K562 (cell line): ENCODE data around the gene TLN1. TPM values are rescaled to one million over a fixed set of nuclear protein-coding genes. Genes with fewer than 3 reads are reported as not detected.
A peak's percentile ranks its signal among the peaks of the same experiment; 100 is the strongest.

ENCODE experiments used
- ATAC-seq: fragments of 200-7000 bp; cut with Tn5 transposase; 3 replicates; pipeline ENCODE4 v1.9.1; 2020; ENCODE audit warnings: moderate library complexity
- BruUV-seq: library from RNA; stranded (reverse); fragments of 400-500 nt; replicated peaks from 2 replicates; lab custom pipeline; 2021; lab: Mats Ljungman, UMichigan
- CTCF ChIA-PET: fragments of 300-600 bp; formaldehyde crosslinking; extraction: SDS; loops from one replicate; lab custom pipeline; 2021; ENCODE audit warnings: low intra/inter-chr PET ratio; lab: Yijun Ruan, JAX
- POLR2A ChIA-PET: fragments of 300-600, 350-650 bp; sonication (Branson Sonifier 250); formaldehyde crosslinking; extraction: SDS; loops from one replicate; lab custom pipeline; 2021; ENCODE audit warnings: antibody characterized with exemption, inconsistent platforms; lab: Yijun Ruan, JAX
- DNase-seq, 4 experiments: peaks; one replicate each; pipeline versions ENCODE4 v3.0.0 to v3.0.0-alpha.2; 2011 to 2018; ENCODE audit warnings: low spot score in 3 of 4, mixed read lengths in 3 of 4; ENCODE audit errors: extremely low read depth in 1 of 4
- FAIRE-seq: peaks from 2 replicates; lab custom pipeline; 2011; peaks lifted over from hg19 to GRCh38; lab: Jason Lieb, UNC
- H2AFZ ChIP-seq: 2 replicates; pipeline ENCODE4 v1.6.0; 2011; ENCODE audit warnings: low read depth, low read length, control low read depth, inconsistent platforms
- H3K27ac ChIP-seq: fragments of 200-600 bp; 3 replicates; pipeline ENCODE4 v1.8.0; 2011; ENCODE audit warnings: low read depth, mild to moderate bottlenecking, control low read depth, inconsistent platforms, low read length, moderate library complexity, mixed read lengths; ENCODE audit errors: extremely low read depth
- H3K27me3 ChIP-seq, 2 experiments: fragments of 300-600 bp in 1 of 2; 2 replicates in 1 of 2; 3 replicates in 1 of 2; pipeline versions ENCODE4 v1.6.0 to v1.8.0; 2011; ENCODE audit warnings: inconsistent platforms in 2 of 2, low read length in 2 of 2, mild to moderate bottlenecking in 1 of 2, mixed read lengths in 1 of 2, moderate library complexity in 1 of 2; ENCODE audit not compliant: control insufficient read depth in 2 of 2, insufficient read depth in 2 of 2
- H3K36me3 ChIP-seq: fragments of 300-600 bp; 3 replicates; pipeline ENCODE4 v1.8.0; 2011; ENCODE audit warnings: mild to moderate bottlenecking, low read length, inconsistent platforms; ENCODE audit not compliant: control insufficient read depth, insufficient read depth
- H3K4me1 ChIP-seq, 2 experiments: fragments of 200-600 bp in 1 of 2; replicated peaks in 1 of 2; 2 replicates in 1 of 2; 3 replicates in 1 of 2; pipeline versions ENCODE4 v1.5.1 to v1.8.0; 2011; ENCODE audit warnings: inconsistent platforms in 2 of 2, low read length in 2 of 2, mild to moderate bottlenecking in 1 of 2, mixed read lengths in 1 of 2, moderate library complexity in 1 of 2; ENCODE audit not compliant: control insufficient read depth in 2 of 2, insufficient read depth in 2 of 2
- H3K4me2 ChIP-seq: 2 replicates; pipeline ENCODE4 v1.6.1; 2011; ENCODE audit warnings: low read length, control low read depth, inconsistent platforms, mixed read lengths; ENCODE audit not compliant: insufficient read depth
- H3K4me3 ChIP-seq: fragments of 200-600 bp; sonication (generic), shearing (Covaris generic); 2 replicates; pipeline ENCODE4 v1.5.1; 2016; ENCODE audit warnings: control low read depth, inconsistent platforms
- H3K79me2 ChIP-seq: fragments of 200-600 bp; 3 replicates; pipeline ENCODE4 v1.8.0; 2011; ENCODE audit warnings: low read length, inconsistent platforms; ENCODE audit not compliant: control insufficient read depth, insufficient read depth
- H3K9ac ChIP-seq, 2 experiments: 2 replicates each; pipeline versions ENCODE4 v1.6.0 to v1.6.1; 2011; ENCODE audit warnings: low read depth in 2 of 2, low read length in 2 of 2, control low read depth in 1 of 2, inconsistent platforms in 1 of 2, mild to moderate bottlenecking in 1 of 2, mixed read lengths in 1 of 2; ENCODE audit not compliant: insufficient read depth in 1 of 2
- H3K9me1 ChIP-seq: one replicate; pipeline ENCODE4 v1.6.0; 2011; ENCODE audit warnings: inconsistent platforms, mild to moderate bottlenecking, low read length, moderate library complexity; ENCODE audit not compliant: control insufficient read depth, insufficient read depth
- H3K9me3 ChIP-seq: replicated peaks from 2 replicates; pipeline ENCODE4 v1.5.1; 2011; ENCODE audit warnings: low read depth, low read length, inconsistent platforms; ENCODE audit not compliant: control insufficient read depth, insufficient read depth
- H4K20me1 ChIP-seq: replicated peaks from 2 replicates; pipeline ENCODE4 v1.6.1; 2011; ENCODE audit warnings: low read length, inconsistent platforms, mixed read lengths; ENCODE audit not compliant: control insufficient read depth, insufficient read depth
- SMAD1 ChIP-seq: fragments of 150-350 bp; IDR thresholded peaks from 2 replicates; pipeline ENCODE4 v1.6.1; 2014; ENCODE audit warnings: low read length, low read depth; ENCODE audit not compliant: partially characterized antibody
- TGIF2 ChIP-seq: sonication (generic); formaldehyde crosslinking; IDR thresholded peaks from 2 replicates; pipeline ENCODE4 v1.8.1; 2022; ENCODE audit warnings: mild to moderate bottlenecking, missing genetic modification reagents, moderate library complexity
- WGBS: fragments of 100-300 bp; shearing (Covaris generic); methylation state at CpG from one replicate; pipeline ENCODE4 v1.1.6; 2016; ENCODE audit warnings: low coverage, mixed read lengths; ENCODE audit not compliant: insufficient coverage; ENCODE audit errors: missing lambda C conversion rate; 5-methylcytosine and 5-hydroxymethylcytosine counted together
- in situ Hi-C: fragments of 300-500 bp; cut with MboI; formaldehyde crosslinking; loops from 4 replicates; pipeline ENCODE4 v1.15.0; 2018; ENCODE audit warnings: inconsistent platforms, mixed read lengths
- intact Hi-C: fragments of 100-400 bp; cut with micrococcal nuclease; formaldehyde crosslinking; loops from 2 replicates; pipeline ENCODE4 v1.14.2; 2022
- polyA plus RNA-seq, 8 experiments: library from polyadenylated mRNA; depleted of rRNA in 4 of 8; stranded (reverse) in 5 of 8; unstranded in 3 of 8; fragments of >200 nt; fragmentation: Nextera tagmentation in 2 of 8; fragmentation: Illumina TruSeq in 1 of 8; extraction: Ambion mirVana in 2 of 8; extraction: Trizol in 1 of 8; gene quantifications; 2 replicates each; pipeline versions ENCODE4 v1.2.1 to v1.2.3, GENCODE V29; 2011 to 2014; ENCODE audit warnings: inconsistent platforms in 1 of 8, missing spikeins in 1 of 8
- total RNA-seq, 7 experiments: library from RNA; depleted of rRNA in 6 of 7; stranded (reverse); fragments of >200 nt in 6 of 7; fragmentation: Illumina TruSeq in 2 of 7; extraction: Trizol in 2 of 7; gene quantifications; 2 replicates each; pipeline versions ENCODE4 v1.2.1 to v1.2.3, GENCODE V29; 2011 to 2021; ENCODE audit warnings: low replicate concordance in 1 of 7

The TLN1 gene
- total and polyA plus RNA-seq, 9 of the 15 experiments (the other 6 are each of a cell fraction or from before 2014, with no cell fraction given) = 3.6 to 240 (median 54.8) TPM

DNA sequence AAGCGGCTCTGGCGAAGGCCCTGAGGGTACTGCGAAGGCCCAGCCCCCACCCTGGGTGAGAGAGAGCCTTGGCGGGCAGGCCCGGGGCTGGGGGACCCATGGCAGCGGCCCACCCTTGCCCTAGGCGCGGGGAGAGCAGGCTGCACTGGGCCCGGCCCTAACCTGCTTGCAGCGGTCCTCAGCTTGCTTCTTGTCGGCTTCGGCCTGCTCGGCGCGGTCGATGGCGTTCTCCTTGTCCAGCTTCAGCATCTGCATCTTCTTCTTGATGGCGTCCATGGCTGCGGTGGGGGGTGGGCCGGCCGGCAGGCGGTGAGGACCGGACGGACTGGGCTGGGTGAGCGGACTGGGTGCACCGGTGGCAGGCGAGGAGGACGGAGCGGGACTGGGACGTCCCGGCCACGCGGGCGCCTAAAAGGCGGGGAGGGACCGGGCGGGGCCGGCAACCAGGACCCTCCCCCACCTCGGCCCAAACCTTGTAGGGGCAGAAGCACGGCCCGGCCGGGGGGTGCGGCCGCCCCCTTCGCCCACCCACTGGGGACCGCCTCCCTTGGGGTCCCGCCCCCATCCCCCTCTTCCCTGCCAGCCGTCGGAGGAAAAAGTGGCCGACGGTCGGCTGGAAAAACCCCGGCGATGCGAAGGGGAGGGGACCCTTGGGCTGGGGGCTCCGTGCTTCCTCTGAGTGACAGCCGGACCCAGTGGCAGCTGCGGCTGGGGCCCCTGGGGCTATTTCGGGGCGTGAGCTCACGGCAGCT lies 42.3 kb downstream of the TLN1 start, which contains the start of gene TPM2:
Gene TPM2, minus strand, starts transcription at position 384 of the 752 bp plus-strand sequence. Its CDS starts 108 bp downstream, at position 276.
- POLR2A ChIA-PET = interaction anchor here (0.6 to 1.5 kb wide), 8 partner anchors 10 to 37 kb away, joined by 3 to 10 read pairs (median 3); no protein-coding TSS in a partner anchor
- Histone ChIP-seq H3K27me3 (no peaks in the 10 kb centered on the region), H3K9me1 (no peaks in the 10 kb centered on the region), H4K20me1 (no peaks in the 10 kb centered on the region), H3K36me3 (no peaks in the 10 kb centered on the region), H3K9me3 (no peaks in the 10 kb centered on the region), H3K4me2 (peak within 1 kb of the TSS; percentile 89), H3K4me3 (peak within 1 kb of the TSS; percentile 72), H3K27ac (peak within 1 kb of the TSS; percentile 86), H3K9ac (peak within 1 kb of the TSS; percentile 73 to 92), H3K4me1 (peaks cover 12 to 23% of the 10 kb centered on the region in 2 experiments; a peak in 4 of 5 replicates), H2AFZ (peak within 1 kb of the TSS; percentile 91), H3K79me2 (no peaks in the 10 kb centered on the region)
- intact Hi-C loops = no loop called here
- CTCF ChIA-PET = no interaction called here
- BruUV-seq = no TSS peak
- TF ChIP-seq SMAD1 (no peak), TGIF2 (CRISPR knock-in tag) (peak; percentile 36; the same call in 1 of the 2 replicates)
- FAIRE-seq (no peak), DNase-seq (peak in 2 of 4 experiments; percentile 19 to 28), ATAC-seq (no peak)
- WGBS = 91% methylated on average over 7 of the region's 61 CpGs
- in situ Hi-C loops = no loop called here
